HG02588 (cell line): Measurements from ENCODE around the gene NPIPA1.
"Not testable (repeated sequence)": the region's sequence is repeated elsewhere in the genome, so short reads cannot be mapped to it uniquely, and the experiment has no call there.

Experiments used
- ATAC-seq: cut with Tn5 transposase; IDR thresholded peaks from one replicate; pipeline ENCODE4 v1.9.1; 2021; ENCODE audit warnings: mild to moderate bottlenecking, moderate library complexity; ENCODE audit not compliant: unreplicated experiment

The NPIPA1 gene

DNA sequence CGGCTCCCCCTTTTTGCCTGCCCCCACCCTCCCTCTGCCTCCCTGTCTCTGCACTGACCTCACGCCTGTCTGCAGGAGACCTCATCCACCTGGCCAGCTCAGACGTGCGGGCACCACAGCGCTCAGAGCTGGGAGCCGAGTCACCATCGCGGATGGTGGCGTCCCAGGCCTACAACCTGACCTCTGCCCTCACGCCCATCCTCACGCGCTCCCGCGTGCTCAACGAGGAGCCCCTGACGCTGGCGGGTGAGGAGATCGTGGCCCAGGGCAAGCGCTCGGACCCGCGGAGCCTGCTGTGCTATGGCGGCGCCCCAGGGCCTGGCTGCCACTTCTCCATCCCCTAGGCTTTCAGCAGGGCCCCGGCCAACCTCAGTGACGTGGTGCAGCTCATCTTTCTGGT lies 8.1 kb upstream of the NPIPA1 start:
- not testable (repeated sequence) for ATAC-seq

- not testable (repeated sequence) for ATAC-seq
These were observed 7.0 kb upstream of the NPIPA1 start for GRCh38 chr16:14930246-14930645.

DNA sequence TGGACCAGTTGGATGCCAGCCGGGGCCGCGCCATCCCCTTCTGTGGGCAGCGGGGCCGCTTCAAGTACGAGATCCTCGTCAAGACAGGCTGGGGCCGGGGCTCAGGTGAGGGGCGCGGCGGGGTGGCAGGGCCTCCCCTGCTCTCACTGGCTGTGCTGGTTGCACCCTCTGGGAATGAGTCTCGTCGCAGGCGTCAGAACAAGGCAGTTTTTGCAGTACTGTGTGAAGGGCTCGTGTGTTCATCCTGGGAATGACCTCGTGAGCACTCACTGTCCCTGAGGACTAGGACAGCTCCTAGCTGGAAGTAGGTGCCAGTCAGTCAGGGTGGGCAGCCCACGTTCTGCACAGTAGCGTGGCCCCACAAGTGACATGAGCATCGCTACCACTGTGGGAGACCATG lies 6.3 kb upstream of the NPIPA1 start:
- ATAC-seq: not testable (repeated sequence)

GRCh38 chr16:14932581-14933375 lies 4.5 kb upstream of the NPIPA1 start:
- not testable (repeated sequence) for ATAC-seq

GRCh38 chr16:14937994-14938393 lies 751 bp downstream of the NPIPA1 start:
- not testable (repeated sequence) for ATAC-seq

DNA sequence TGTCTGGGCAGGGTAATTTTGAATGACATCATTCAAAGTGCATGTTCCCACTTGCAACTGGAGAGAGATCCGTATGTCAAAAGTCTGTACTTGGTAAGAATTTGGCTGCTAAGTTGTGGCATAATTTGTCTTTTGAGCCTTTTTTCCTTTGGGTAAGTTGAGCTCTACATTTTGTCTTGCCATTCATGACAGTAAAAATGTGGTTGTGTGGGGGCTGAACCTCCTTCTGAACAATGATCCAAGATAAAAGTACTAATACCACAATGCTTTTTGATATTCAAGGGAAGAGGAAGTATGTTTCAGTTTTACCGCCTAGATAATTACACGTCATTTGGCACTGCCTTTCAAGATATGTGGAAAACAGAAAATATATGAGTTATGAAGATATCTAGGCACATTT lies 5.4 kb downstream of the NPIPA1 start:
- ATAC-seq: not testable (repeated sequence)

- ATAC-seq: no peak
These were observed 18.4 kb downstream of the NPIPA1 start for GRCh38 chr16:14955546-14956231.

DNA sequence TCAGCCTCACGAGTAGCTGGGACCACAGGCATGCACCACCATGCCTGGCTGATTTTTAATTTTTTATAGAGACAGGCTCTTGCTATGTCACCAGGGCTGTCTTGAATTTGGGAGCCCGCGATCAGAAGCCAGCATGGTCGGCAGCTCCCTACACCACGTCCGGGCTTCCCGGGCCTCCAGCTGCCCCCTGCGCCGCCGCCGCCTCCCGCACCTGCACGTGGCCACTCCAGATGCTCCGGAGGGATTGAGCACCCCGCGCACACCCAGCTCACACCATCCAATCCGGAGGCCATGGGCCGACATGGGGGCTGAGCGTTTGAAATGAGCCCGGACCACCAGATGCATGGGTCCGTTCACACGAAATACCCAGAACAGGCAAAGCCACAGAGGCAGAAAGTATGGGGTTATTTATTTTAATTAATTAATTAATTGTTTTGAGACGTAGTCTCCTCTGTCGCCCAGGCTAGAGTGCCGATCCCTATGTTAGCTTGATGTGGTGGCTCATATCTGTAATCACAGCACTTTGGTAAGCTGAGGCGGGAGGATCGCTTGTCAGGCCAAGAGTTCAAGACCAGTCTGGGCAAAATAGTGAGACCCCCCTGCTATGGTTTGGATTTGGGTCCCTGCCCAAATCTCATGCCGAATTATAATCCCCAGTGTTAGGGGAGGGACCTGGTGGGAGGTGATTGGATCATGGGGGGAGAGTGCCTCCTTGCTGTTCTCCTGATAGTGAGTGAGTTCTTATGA lies 20.5 kb downstream of the NPIPA1 start:
- no peak for ATAC-seq

- ATAC-seq: no peak
These were observed 21.0 kb downstream of the NPIPA1 start for GRCh38 chr16:14958323-14958600.

- no peak for ATAC-seq
These were observed 21.7 kb downstream of the NPIPA1 start for GRCh38 chr16:14958970-14959369.

- ATAC-seq: no peak
These were observed 24.4 kb downstream of the NPIPA1 start for GRCh38 chr16:14961405-14962186.

DNA sequence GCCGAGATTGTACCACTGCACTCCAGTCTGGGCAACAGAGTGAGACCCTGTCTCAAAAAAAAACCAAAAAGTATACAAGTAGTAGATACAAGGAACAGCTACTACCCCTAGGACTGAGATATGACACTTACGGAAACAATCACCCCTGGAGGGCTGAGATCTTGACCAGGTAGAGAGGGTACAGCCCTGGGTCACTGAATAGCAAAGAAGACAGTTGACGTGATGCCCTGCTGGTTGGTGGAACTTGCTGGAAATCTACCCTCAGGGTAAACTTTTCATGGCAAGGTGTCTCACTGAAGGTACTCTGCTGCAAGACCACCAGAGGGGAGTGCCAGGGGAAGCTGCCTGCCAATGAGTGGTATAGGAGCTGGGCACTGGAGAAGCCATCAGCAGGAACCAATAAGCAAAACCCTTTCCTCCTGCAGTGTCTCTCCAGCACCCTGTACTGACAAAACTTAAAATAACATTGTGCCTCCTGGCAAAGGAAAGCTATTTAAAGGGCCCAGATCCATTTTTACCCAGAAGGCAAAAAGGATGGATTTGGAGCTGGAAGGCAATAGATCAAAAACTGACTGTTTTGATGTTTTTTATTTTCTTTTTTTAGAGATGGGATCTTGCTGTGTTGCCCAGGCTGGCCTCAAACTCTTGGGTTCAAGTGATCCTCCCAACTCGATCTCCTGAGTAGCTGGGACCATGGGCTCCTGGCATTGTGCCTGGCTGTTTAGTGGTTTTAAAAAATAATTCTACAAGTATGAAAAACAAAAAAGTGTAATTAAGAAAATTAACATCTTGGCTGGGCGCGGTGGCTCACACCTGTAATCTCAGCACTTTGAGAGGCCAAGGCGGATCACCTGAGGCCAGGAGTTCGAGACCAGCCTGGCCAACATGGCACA lies 26.3 kb downstream of the NPIPA1 start:
- ATAC-seq: no peak

DNA sequence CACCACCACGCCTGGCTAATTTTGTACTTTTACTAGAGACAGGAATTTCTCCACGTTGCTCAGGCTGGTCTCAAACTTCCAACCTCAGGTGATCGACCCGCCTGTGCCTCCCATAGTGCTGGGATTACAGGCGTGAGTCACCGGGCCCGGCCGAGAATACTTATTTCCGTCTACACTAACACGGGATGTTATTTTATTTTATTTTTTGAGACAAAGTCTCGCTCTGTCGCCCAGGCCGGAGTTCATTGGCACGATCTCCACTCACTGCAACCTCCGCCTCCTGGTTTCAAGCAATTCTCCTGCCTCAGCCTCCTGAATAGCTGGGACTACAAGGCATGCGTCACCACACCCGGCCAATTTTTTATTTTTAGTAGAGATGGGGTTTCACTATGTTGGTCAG lies 28.1 kb downstream of the NPIPA1 start:
- ATAC-seq: no peak

DNA sequence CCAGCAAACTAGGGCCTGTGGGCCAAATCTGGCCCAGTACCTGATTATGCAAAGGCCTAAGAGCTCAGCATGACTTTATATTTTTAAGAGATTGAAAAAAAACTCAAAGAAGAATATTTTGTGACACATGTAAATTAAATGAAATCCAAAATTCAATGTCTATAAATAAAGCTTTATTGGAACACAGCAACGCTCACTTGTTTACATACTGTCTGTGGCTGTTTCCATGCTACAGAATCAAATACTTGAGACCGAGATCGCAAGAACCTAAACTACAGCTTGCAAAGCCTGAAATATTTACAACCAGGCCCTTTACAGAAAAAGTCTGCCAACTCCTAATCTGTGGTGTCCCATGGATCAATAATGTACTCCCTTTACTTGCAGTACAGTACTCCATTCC lies 32.6 kb downstream of the NPIPA1 start:
- not testable (repeated sequence) for ATAC-seq

GRCh38 chr16:14971621-14972228 lies 34.5 kb downstream of the NPIPA1 start:
- ATAC-seq: not testable (repeated sequence)

GRCh38 chr16:14973785-14974322 lies 36.6 kb downstream of the NPIPA1 start:
- ATAC-seq: not testable (repeated sequence)

GRCh38 chr16:14974331-14974655 lies 37.0 kb downstream of the NPIPA1 start:
- ATAC-seq: not testable (repeated sequence)

DNA sequence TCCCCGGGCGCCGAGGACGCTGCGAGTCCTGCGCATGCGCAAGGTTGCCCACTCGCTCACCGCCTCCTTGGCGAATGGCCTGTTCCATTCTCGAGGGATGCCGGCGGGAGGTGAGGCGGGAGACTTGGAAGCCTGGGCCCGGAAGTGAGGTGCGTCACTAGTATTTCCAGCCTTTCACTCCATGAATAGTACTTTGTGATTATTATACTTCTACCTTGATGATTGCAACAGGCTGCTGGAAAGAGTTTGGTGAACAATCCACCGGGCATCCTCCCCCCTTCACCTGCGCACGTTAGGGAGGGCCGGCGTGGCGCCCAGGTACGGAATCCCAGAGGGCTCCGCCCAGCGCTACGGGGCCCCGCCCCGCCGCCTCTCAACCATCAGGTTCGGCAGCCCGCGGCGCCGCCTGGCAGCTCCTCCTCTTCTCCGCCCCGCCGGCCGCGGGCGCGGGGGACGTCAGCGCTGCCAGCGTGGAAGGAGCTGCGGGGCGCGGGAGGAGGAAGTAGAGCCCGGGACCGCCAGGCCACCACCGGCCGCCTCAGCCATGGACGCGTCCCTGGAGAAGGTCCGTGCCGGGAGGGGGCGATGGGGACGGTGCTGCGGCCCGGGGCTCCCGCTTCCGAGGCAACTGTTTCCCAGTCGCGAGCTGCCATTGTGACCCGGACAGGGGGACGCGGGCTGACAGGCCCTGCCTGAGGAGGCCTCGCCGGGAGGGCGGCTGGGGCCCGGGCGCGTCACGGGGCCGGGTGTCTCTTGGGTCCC lies 37.6 kb downstream of the NPIPA1 start, which contains the start of gene PDXDC1:
Gene PDXDC1 (plus strand): TSS at position 371 of the 762 bp plus-strand sequence. CDS start 174 bp downstream, at position 545.
- peak; percentile 89 for ATAC-seq
